Neutrophil (primary cell): ENCODE measurements around the gene TTN.
"Not testable (repeated sequence)": the region's sequence is repeated elsewhere in the genome, so short reads cannot be mapped to it uniquely, and the experiment has no call there.

Experiments used
- H3K27ac ChIP-seq: fragments of 200-600 bp; sonication (generic); 2 replicates; pipeline ENCODE4 v1.5.1; 2016; ENCODE audit warnings: mild to moderate bottlenecking, moderate library complexity
- H3K27me3 ChIP-seq: fragments of 200-600 bp; sonication (generic); 2 replicates; pipeline ENCODE4 v1.6.0; 2016; ENCODE audit warnings: mild to moderate bottlenecking
- H3K36me3 ChIP-seq: fragments of 200-600 bp; sonication (generic); 2 replicates; pipeline ENCODE4 v1.5.1; 2017
- H3K4me1 ChIP-seq, 2 experiments: fragments of 200-600 bp in 1 of 2; sonication (generic) in 1 of 2; 1 replicate in 1 of 2; 2 replicates in 1 of 2; pipeline versions ENCODE4 v1.5.1 to v1.6.1; 2013 to 2016; ENCODE audit warnings: low read depth in 1 of 2, low read length in 1 of 2, mild to moderate bottlenecking in 1 of 2, moderate library complexity in 1 of 2; ENCODE audit not compliant: control insufficient read depth in 1 of 2, insufficient read depth in 1 of 2
- H3K4me3 ChIP-seq, 2 experiments: fragments of 200-600 bp in 1 of 2; sonication (generic) in 1 of 2; 1 replicate in 1 of 2; 2 replicates in 1 of 2; pipeline ENCODE4 v1.5.1; 2013 to 2016; ENCODE audit warnings: low read depth in 1 of 2, low read length in 1 of 2, mild to moderate bottlenecking in 1 of 2, moderate library complexity in 1 of 2
- H3K9me3 ChIP-seq: fragments of 200-600 bp; sonication (generic); 2 replicates; pipeline ENCODE4 v1.5.1; 2016
- TF ChIP-seq, protein P1 (sequence below): fragments of 200-600 bp; sonication (generic); IDR thresholded peaks from 2 replicates; pipeline ENCODE4 v1.5.1; 2016; ENCODE audit warnings: antibody characterized with exemption

TTN gene

GRCh38 chr2:178674122-178674521 is 133.1 kb downstream of the TTN start:
- TF ChIP-seq, protein P1, sequence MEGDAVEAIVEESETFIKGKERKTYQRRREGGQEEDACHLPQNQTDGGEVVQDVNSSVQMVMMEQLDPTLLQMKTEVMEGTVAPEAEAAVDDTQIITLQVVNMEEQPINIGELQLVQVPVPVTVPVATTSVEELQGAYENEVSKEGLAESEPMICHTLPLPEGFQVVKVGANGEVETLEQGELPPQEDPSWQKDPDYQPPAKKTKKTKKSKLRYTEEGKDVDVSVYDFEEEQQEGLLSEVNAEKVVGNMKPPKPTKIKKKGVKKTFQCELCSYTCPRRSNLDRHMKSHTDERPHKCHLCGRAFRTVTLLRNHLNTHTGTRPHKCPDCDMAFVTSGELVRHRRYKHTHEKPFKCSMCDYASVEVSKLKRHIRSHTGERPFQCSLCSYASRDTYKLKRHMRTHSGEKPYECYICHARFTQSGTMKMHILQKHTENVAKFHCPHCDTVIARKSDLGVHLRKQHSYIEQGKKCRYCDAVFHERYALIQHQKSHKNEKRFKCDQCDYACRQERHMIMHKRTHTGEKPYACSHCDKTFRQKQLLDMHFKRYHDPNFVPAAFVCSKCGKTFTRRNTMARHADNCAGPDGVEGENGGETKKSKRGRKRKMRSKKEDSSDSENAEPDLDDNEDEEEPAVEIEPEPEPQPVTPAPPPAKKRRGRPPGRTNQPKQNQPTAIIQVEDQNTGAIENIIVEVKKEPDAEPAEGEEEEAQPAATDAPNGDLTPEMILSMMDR = no peak
- peaks cover 5% of the 10 kb centered on the region for H3K9me3 ChIP-seq
- peaks cover 3 to 4% of the 10 kb centered on the region in 2 experiments for H3K4me1 ChIP-seq

DNA sequence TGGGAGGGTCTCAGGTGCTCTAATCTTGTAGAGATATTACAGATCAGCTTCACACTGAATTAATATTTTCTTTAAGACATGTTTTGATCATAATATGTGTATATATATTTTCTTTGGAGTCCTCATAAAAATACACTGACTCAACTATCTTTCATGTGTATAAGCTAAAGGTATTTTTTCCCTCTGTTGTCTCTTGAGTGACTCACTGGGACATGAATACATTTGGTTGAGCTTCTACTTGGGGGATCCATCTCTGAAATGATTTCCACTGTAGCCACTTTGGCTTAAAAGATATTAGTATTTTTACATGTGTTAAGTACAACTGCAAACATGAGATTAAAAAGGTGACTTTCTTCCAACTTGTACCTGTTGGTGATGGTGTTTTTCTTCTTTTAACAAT is 140.8 kb downstream of the TTN start:
- Histone ChIP-seq H3K36me3 (no peaks in the 10 kb centered on the region), H3K9me3 (no peaks in the 10 kb centered on the region), H3K27ac (no peak overlapping the region), H3K4me1 (no peaks in the 10 kb centered on the region), H3K27me3 (no peaks in the 10 kb centered on the region), H3K4me3 (no peak overlapping the region)
- TF ChIP-seq, protein P1 = no peak

More at GRCh38 chr2:178674122-178674521, 133.1 kb downstream of the TTN start:
- no peak overlapping the region for H3K4me3 ChIP-seq
- no peaks in the 10 kb centered on the region for H3K36me3 ChIP-seq
- H3K27ac ChIP-seq = no peak overlapping the region
- no peaks in the 10 kb centered on the region for H3K27me3 ChIP-seq

GRCh38 chr2:178658480-178658879 is 148.7 kb downstream of the TTN start:
- H3K4me3 ChIP-seq, H3K27ac ChIP-seq, H3K36me3 ChIP-seq, H3K4me1 ChIP-seq, H3K27me3 ChIP-seq, H3K9me3 ChIP-seq: not testable (repeated sequence)

DNA sequence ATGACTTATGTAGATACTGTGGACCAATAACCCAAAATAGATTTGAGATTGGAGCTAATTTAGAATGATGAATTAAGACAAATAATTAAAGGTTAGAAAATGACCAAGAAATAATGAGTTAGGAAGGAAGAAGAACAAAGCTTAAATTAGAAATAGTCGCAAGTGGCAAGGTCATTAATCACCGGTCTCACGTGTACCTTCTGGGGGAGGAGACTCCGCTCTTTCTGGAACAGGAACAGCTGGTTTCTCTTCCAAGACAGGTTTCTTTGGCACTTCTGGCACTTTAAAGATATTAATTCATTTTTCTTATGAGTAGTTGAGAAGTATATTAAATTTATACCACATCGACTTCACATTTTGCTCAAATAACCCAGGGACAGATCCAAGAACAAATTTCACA is 156.7 kb downstream of the TTN start:
- no peaks in the 10 kb centered on the region for H3K27me3 ChIP-seq
- TF ChIP-seq, protein P1 = no peak
- no peaks in the 10 kb centered on the region for H3K36me3 ChIP-seq
- H3K4me1 ChIP-seq = peaks cover 4 to 9% of the 10 kb centered on the region in 2 experiments
- no peak overlapping the region for H3K4me3 ChIP-seq
- no peaks in the 10 kb centered on the region for H3K9me3 ChIP-seq
- no peak overlapping the region for H3K27ac ChIP-seq

DNA sequence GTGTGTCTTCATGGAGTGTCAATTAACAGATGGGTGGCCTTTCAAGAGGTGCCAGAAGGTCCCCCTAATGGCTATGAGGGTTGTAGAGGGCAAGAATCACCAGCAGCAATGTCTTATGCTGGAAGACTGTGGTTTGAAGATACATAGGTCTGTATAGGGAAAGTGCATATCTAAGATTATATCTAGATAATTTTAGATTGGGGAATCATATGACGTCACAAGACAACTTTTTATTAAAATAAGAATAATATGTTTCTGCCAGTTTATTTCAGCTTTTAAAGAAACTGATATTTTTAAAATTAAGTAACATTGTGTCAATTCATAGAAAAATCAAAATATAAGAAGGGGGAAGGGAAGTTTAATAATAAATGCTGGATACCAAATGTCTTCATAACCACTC is 162.3 kb downstream of the TTN start:
- H3K36me3 ChIP-seq = no peaks in the 10 kb centered on the region
- TF ChIP-seq, protein P1 = no peak
- H3K9me3 ChIP-seq = no peaks in the 10 kb centered on the region
- H3K27me3 ChIP-seq = no peaks in the 10 kb centered on the region
- no peak overlapping the region for H3K27ac ChIP-seq
- peaks cover under 1 to 5% of the 10 kb centered on the region in 2 experiments for H3K4me1 ChIP-seq
- no peak overlapping the region for H3K4me3 ChIP-seq

GRCh38 chr2:178641498-178641897 is 165.7 kb downstream of the TTN start:
- H3K27ac ChIP-seq = no peak overlapping the region

More at GRCh38 chr2:178641498-178641897, 165.7 kb downstream of the TTN start:
- H3K9me3 ChIP-seq = no peaks in the 10 kb centered on the region
- H3K36me3 ChIP-seq = no peaks in the 10 kb centered on the region
- H3K4me3 ChIP-seq = no peak overlapping the region
- no peaks in the 10 kb centered on the region for H3K27me3 ChIP-seq
- H3K4me1 ChIP-seq = no peaks in the 10 kb centered on the region
- TF ChIP-seq, protein P1 = no peak
